Measurements from ENCODE around the gene APOA5.

DNA sequence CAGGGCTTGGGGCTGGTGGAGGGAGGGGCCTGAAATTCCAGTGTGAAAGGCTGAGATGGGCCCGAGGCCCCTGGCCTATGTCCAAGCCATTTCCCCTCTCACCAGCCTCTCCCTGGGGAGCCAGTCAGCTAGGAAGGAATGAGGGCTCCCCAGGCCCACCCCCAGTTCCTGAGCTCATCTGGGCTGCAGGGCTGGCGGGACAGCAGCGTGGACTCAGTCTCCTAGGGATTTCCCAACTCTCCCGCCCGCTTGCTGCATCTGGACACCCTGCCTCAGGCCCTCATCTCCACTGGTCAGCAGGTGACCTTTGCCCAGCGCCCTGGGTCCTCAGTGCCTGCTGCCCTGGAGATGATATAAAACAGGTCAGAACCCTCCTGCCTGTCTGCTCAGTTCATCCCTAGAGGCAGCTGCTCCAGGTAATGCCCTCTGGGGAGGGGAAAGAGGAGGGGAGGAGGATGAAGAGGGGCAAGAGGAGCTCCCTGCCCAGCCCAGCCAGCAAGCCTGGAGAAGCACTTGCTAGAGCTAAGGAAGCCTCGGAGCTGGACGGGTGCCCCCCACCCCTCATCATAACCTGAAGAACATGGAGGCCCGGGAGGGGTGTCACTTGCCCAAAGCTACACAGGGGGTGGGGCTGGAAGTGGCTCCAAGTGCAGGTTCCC lies 38.0 kb upstream of the APOA5 start, which contains the start of gene APOC3:
- TF ChIP-seq, protein P1, sequence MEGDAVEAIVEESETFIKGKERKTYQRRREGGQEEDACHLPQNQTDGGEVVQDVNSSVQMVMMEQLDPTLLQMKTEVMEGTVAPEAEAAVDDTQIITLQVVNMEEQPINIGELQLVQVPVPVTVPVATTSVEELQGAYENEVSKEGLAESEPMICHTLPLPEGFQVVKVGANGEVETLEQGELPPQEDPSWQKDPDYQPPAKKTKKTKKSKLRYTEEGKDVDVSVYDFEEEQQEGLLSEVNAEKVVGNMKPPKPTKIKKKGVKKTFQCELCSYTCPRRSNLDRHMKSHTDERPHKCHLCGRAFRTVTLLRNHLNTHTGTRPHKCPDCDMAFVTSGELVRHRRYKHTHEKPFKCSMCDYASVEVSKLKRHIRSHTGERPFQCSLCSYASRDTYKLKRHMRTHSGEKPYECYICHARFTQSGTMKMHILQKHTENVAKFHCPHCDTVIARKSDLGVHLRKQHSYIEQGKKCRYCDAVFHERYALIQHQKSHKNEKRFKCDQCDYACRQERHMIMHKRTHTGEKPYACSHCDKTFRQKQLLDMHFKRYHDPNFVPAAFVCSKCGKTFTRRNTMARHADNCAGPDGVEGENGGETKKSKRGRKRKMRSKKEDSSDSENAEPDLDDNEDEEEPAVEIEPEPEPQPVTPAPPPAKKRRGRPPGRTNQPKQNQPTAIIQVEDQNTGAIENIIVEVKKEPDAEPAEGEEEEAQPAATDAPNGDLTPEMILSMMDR (IDR thresholded peaks at IDR 0.05) = no peak
- TF ChIP-seq POLR2A (IDR thresholded peaks at IDR 0.05) = no peak
